Activated CD4-positive, alpha-beta T cell treated with anti-CD3 and anti-CD28 coated beads, Interleukin-2, amount 50 U/mL, for 48 hours (primary cell): ENCODE data around the gene LRMDA.

ENCODE experiments used
- DNase-seq, 2 experiments: peaks; one replicate each; pipeline ENCODE4 v3.0.0-alpha.2; 2020

LRMDA gene

DNA sequence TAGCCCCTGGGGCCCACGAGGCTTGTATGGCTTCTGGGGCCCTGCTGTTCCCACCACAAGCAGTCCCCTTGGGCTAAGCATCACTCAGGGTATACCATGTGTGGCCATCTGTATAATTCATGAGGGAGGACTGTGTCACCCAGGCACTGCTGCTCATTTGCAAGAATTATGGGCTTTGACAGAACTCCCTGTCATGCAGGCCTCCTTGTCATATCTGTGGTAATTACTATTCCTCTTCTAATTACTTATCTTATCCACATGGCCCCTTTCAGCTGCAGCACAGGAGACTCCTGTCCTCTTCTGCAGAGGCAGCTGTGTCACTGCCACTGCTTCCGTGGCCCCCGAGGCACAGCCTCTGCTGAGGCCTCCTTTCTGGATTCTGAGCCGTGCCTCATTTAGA is 46.3 kb downstream of the LRMDA start:
- no peak for DNase-seq

GRCh38 chr10:75480374-75480773 is 49.0 kb downstream of the LRMDA start:
- no peak for DNase-seq

GRCh38 chr10:75483188-75483587 is 51.8 kb downstream of the LRMDA start:
- no peak for DNase-seq

DNA sequence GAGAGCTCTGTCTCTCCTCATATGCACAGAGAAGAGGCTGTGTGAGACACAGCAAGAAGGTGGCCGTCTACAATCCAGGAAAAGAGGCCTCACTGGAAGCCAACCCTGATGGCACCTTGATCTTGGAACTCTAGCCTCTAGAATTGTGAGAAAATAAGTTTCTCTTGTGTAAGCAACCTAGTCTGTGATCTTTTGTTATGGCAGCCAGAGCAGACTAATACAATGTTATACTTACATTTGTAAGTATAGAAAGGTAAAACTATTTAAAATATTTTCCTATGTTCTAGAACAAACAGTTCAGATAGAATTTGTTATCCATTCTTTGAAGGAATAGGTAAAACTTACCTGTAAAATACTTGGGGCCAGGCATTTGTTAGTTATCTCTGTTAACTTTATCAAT is 53.3 kb downstream of the LRMDA start:
- DNase-seq = no peak

- no peak for DNase-seq
Observed at GRCh38 chr10:75486591-75486990, 55.2 kb downstream of the LRMDA start.

DNA sequence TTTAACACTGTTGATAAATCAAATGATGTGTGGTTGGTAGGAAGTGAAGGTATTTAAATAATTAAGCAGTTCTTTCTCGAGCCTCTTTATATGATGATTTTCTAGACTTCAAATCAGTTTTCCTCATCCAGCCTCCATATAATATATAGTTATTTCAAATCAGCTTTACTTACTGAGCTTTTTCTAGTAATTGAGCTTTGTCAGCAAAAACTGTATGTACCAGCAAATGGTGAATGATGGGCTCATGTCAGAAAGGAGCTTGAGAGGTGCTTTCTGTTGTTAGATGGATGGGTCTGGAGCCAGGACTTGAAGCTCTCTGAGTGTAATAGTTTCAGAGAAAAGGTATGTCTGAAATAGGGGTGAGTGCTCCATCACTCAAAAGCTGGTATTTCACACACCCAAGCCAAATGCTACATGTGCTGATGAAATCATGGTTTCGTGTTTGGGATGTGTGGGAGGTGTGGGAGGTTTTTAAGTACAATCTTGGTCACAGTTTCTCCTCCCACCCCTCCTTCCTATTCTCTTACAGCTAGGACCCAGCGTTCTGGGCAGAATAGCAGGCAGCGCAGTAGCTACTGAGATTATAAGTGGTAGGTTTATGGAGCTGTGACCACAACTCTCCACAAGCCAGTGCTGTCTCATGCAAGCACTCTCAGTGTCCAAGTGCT is 55.8 kb downstream of the LRMDA start:
- no peak for DNase-seq

DNA sequence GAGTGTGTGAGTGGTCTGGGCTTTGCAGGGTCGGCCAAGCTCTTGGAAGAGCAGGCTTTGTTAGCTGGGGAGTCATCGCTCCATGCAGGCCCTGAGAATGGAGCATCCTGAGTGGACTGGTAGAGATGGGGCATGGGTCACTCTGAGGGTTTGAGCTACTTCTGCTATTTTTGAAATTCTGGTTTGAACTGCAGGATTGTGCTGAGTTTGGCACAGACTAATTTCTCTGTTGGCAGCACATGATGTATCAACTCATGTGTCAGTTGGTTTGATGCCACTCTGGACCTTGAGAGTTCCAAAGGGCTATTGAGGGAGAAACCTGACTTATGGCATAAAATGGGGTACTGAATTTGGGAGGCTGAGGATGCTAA is 56.3 kb downstream of the LRMDA start:
- DNase-seq = no peak

DNA sequence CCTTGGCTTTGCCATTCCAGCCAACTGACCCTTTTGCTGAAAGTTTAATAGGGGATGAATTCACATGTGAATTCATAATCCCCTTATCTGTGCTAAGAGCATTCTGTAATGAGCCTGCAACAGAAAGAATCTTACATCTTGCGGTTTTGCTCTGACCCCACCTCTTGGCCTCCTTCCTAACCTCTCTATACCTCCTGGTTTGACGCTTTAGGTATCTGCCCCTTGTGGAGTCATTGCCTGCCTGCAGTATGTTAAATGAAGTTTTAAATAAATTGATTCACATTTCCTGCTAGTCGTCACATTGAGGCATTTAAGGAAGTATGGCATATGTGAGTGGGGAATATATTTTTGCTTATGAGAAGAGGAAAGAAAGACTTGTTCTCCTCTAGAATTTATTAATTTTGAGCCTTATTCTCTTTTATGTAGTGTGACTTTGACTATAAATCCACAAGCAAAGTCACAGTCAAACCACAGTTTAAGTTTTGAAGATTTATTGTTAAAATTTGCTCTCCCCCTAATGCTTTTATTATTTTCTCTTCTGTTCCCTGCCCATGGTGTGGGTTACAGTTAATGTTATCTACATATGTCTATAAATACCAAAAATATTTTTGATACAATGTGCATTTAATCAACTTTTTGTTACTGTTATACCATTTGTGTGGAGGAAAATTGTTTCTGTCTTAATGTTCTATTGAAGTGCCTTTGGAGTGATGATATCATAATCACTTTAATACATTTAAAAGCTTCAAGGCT is 60.9 kb downstream of the LRMDA start:
- DNase-seq = no peak

GRCh38 chr10:75493464-75493863 is 62.0 kb downstream of the LRMDA start:
- no peak for DNase-seq

DNA sequence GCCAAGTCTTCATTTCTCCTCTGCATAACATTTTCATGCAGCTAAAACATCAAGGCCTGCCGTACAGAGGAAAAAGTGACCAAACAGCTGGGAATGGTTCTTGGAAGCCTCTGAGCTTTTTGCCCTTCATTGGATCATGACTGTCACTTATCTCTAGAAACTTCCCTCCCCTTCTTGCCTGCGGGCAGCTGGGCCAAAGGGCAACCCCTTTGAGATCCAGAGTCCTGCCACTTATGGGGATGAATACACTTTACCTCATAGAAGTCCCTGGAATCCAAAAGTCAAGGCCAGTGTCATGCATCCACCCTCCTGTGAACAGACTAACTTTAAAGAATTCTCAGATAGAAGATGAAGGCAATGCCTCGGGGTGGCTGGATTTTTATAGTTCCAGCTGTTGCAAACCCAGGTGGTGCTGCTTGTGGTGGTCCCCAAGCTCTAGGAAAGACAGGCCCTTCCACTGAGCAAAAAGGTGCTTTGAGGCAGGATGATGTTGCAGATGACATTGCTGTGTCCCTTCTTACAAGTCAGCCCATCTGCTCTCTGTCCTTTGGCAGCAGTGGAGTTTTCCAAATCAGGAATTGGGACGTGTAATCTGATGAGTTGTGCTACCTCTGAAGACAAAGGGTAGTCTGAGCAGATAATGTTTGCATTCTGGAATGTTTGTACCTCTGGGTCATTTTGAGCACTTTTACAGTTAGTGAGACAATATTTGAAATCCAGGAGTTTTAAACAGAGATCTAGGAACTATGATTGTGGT is 64.2 kb downstream of the LRMDA start:
- no peak for DNase-seq

- DNase-seq = no peak
Observed at GRCh38 chr10:75496191-75496567, 64.8 kb downstream of the LRMDA start.

- DNase-seq = no peak
Observed at GRCh38 chr10:75497997-75498883, 66.8 kb downstream of the LRMDA start.

GRCh38 chr10:75498884-75499350 is 67.5 kb downstream of the LRMDA start:
- DNase-seq = no peak

DNA sequence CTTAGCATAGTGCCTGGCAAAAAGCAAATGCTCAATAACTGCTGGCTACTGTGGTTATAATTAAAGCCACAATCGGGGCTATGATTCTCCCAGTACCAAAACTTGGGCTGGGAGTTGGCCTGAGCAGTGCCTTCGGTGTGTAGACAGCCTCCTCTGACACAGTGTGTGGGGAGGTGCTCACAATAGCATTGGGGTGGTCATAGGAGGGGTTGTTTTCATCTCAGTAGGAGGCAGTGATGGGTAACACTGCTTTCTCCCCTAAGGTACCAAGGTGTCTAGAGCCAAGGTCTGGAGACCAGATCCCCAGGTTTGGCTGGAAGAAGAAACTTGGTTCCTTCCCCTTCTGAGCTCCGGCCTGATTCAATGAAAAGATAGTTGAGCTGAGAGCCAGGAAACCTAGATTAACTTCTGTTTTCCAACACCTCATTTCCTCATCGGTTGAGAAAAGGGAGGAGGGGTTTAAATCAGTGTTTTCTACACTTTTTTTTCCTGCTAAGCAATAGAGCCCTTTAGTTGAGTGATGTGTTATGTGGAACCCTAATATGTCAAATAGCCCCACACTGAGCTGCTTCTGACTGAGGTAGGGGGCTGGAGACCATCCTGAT is 68.2 kb downstream of the LRMDA start:
- no peak for DNase-seq

GRCh38 chr10:75502389-75502788 is 71.0 kb downstream of the LRMDA start:
- no peak for DNase-seq

- no peak for DNase-seq
Observed at GRCh38 chr10:75502838-75503237, 71.4 kb downstream of the LRMDA start.

GRCh38 chr10:75505293-75505692 is 73.9 kb downstream of the LRMDA start:
- DNase-seq = no peak

- DNase-seq = no peak
Observed at GRCh38 chr10:75505840-75506506, 74.5 kb downstream of the LRMDA start.

DNA sequence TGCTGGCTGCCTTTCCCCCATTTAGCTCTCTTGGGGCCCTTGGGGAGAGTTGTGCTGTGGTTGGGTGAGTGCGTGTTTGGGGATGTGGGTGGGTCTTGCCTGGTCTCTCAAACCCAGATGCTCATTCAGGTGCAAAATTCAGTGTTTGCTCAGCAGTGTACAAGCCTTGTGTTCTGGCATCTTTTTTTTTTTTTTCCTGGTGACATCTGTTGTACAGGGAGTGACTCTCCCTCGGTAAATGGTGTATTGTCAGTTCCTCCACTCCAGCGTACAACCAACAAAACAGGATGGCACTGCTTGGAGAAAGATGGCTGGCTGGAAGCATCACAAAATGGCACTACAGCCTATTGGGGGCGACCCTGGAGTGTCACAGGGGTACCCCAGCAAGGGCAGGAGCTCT is 75.5 kb downstream of the LRMDA start:
- no peak for DNase-seq

DNA sequence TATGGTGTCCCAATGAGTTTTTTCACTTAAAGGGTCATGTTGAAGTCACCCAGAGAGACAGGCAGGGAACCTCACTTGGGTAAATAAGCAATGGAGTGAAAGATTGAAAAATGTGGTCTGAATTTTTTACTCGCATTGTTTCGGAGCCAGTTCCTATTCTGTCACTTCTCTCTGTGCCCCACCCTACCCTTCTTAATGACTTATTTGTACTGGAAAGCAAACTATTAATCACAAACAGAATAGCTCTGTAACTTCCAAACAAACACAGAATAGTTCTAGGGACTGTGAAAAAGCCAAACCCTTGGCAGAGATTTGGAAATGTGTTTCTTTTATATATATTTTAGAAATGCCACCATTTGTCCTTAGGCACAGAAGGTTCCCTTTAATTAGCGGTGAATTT is 76.0 kb downstream of the LRMDA start:
- DNase-seq = no peak

GRCh38 chr10:75508239-75508813 is 76.9 kb downstream of the LRMDA start:
- no peak for DNase-seq
